Common myeloid progenitor, CD34-positive (primary cell): Measurements from ENCODE around the gene ENPP6.

Experiments
- CTCF ChIA-PET: fragments of 350-600 bp; sonication (Branson Sonifier 250); formaldehyde crosslinking; loops from one replicate; lab custom pipeline; 2021; ENCODE audit warnings: antibody characterized with exemption; lab: Charles Lee
- POLR2A ChIA-PET: fragments of 350-600 bp; sonication (Branson Sonifier 250); formaldehyde crosslinking; loops from one replicate; lab custom pipeline; 2021; ENCODE audit warnings: antibody characterized with exemption; lab: Charles Lee
- DNase-seq, 3 donors: peaks; one replicate each; pipeline versions ENCODE4 v3.0.0 to v3.0.0-alpha.2; 2013
- H3K27ac ChIP-seq, 2 experiments: 1 replicate in 1 of 2; 2 replicates in 1 of 2; pipeline ENCODE4 v1.7.0; 2013; ENCODE audit warnings: inconsistent platforms in 2 of 2, low read length in 2 of 2, mild to moderate bottlenecking in 2 of 2, low read depth in 1 of 2, moderate library complexity in 1 of 2; ENCODE audit not compliant: severe bottlenecking in 2 of 2, insufficient read depth in 1 of 2, poor library complexity in 1 of 2
- H3K27me3 ChIP-seq, 5 experiments: replicated peaks in 2 of 5; 1 replicate in 3 of 5; 2 replicates in 2 of 5; pipeline versions ENCODE4 v1.6.1 to v1.7.0; 2013; ENCODE audit warnings: low read length in 4 of 5, mild to moderate bottlenecking in 2 of 5, moderate library complexity in 2 of 5, inconsistent platforms in 1 of 5; ENCODE audit not compliant: insufficient read depth in 5 of 5, control insufficient read depth in 4 of 5
- H3K36me3 ChIP-seq, 4 experiments: 1 replicate in 2 of 4; 2 replicates in 2 of 4; pipeline versions ENCODE4 v1.6.1 to v1.7.0; 2013; ENCODE audit warnings: low read length in 3 of 4, control low read depth in 1 of 4, mild to moderate bottlenecking in 1 of 4; ENCODE audit not compliant: control insufficient read depth in 4 of 4, insufficient read depth in 4 of 4
- H3K4me1 ChIP-seq, 4 experiments: 1 replicate in 3 of 4; 2 replicates in 1 of 4; pipeline versions ENCODE4 v1.6.1 to v1.7.1; 2013; ENCODE audit warnings: low read length in 3 of 4, mild to moderate bottlenecking in 3 of 4, control low read depth in 1 of 4, inconsistent platforms in 1 of 4, moderate library complexity in 1 of 4; ENCODE audit not compliant: control insufficient read depth in 4 of 4, insufficient read depth in 4 of 4; ENCODE audit errors: control extremely low read depth in 1 of 4
- H3K4me3 ChIP-seq, 7 experiments: 1 replicate in 4 of 7; 2 replicates in 3 of 7; pipeline versions ENCODE4 v1.5.1 to v1.7.0; 2013; ENCODE audit warnings: mild to moderate bottlenecking in 7 of 7, low read length in 6 of 7, moderate library complexity in 6 of 7, inconsistent platforms in 2 of 7, low read depth in 2 of 7, control low read depth in 1 of 7; ENCODE audit not compliant: insufficient read depth in 4 of 7, control insufficient read depth in 1 of 7; ENCODE audit errors: extremely low read depth in 1 of 7
- H3K9me3 ChIP-seq, 5 experiments: 1 replicate in 4 of 5; 2 replicates in 1 of 5; pipeline versions ENCODE4 v1.6.1 to v1.7.1; 2013; ENCODE audit warnings: low read length in 4 of 5, mild to moderate bottlenecking in 2 of 5, inconsistent platforms in 1 of 5, low read depth in 1 of 5, moderate library complexity in 1 of 5; ENCODE audit not compliant: control insufficient read depth in 4 of 5, insufficient read depth in 2 of 5; ENCODE audit errors: control extremely low read depth in 1 of 5
- WGBS: methylation state at CpG from one replicate; pipeline ENCODE4 v1.1.5; 2013; ENCODE audit not compliant: insufficient coverage; 5-methylcytosine and 5-hydroxymethylcytosine counted together

ENPP6 gene

DNA sequence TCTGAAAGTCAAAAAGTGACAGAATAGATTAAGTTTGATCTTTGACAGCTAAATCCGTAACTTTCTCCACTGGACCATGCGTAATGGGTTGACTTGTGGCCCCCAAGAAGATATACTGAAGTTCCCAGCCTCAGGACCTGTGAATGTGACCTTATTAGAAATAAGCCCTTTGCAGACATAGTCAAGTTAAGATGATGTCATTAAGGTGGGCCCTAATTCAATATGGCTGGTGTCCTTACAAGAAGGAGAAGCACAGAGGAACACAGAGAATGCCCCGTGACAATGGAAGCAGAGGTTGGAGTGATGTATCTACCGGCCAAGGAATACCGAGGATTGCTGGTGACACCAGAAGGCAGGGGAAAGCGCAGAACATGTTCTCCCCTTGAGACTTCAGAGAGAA, 14.4 kb downstream of the ENPP6 start:
- peaks cover 0 to 3% (median 1%) of the 10 kb centered on the region in 5 experiments for H3K27me3 ChIP-seq
- ChIA-PET CTCF (interaction anchor here (1.1 kb wide), 1 partner anchor 10 kb away, joined by 3 read pairs; no protein-coding TSS in a partner anchor), POLR2A (no interaction called here)
- H3K36me3 ChIP-seq: no peaks in the 10 kb centered on the region
- no peak overlapping the region for H3K27ac ChIP-seq
- H3K4me3 ChIP-seq: no peak overlapping the region
- DNase-seq: no peak
- 97% methylated on average over 6 of the region's 6 CpGs for WGBS
- H3K9me3 ChIP-seq: peaks cover 0 to 3% (median 2%) of the 10 kb centered on the region in 5 experiments
- H3K4me1 ChIP-seq: no peaks in the 10 kb centered on the region

DNA sequence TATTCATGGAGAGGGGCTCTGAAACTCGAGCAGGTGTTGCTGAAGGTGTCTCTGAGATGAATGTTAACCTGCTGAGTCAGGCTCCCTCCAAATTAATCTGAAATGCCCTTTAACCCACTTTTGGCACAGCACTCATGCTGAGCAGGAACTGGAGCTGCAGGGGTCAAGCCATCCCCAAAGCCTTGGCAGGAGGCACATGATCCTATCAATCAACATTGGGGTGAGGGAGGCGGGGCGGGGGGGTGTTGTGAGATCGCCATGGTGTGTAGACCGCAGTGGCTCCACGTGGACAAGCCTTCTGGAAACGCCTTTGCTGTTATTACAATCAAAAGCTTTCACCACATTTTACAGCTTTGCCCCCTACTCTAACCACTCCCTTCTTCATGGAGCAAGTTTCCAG, 16.5 kb downstream of the ENPP6 start:
- POLR2A ChIA-PET: no interaction called here
- H3K4me1 ChIP-seq: no peaks in the 10 kb centered on the region

DNA sequence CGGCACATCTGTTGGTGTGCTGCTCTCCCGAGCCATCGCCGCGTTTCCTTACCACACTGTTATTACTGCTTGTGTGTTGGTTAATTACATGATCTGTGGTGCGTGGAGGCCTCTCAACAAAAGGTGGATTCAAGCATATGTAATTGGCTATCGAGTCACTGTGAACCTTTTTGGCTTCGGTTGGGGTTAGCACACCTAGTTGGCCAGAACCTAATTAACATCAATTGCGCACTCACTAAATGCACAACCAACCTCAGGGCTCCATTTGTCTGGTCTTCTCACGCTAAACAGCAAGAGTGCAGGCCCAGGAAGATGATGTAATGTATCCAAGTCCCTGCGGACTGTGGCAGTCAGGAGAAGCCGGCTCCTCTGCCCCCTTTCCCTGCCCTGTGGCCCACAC, 17.4 kb downstream of the ENPP6 start:
- Histone ChIP-seq H3K9me3 (peaks cover 0 to 3% (median 2%) of the 10 kb centered on the region in 5 experiments), H3K27ac (no peak overlapping the region), H3K36me3 (no peaks in the 10 kb centered on the region), H3K4me3 (no peak overlapping the region), H3K27me3 (peaks cover 0 to 2% (median 1%) of the 10 kb centered on the region in 5 experiments), H3K4me1 (no peaks in the 10 kb centered on the region)
- POLR2A ChIA-PET: no interaction called here
- CTCF ChIA-PET: no interaction called here
- no peak for DNase-seq
- WGBS: 86% methylated on average over 12 of the region's 12 CpGs

More for the DNA sequence above, 16.5 kb downstream of the ENPP6 start:
- H3K4me3 ChIP-seq: no peak overlapping the region
- CTCF ChIA-PET: interaction anchor here (1.4 kb wide), 1 partner anchor 11 kb away, joined by 3 read pairs; no protein-coding TSS in a partner anchor
- peaks cover 0 to 3% (median 2%) of the 10 kb centered on the region in 5 experiments for H3K9me3 ChIP-seq
- no peak for DNase-seq
- WGBS: 81% methylated on average over 4 of the region's 7 CpGs
- H3K27me3 ChIP-seq: peaks cover 0 to 3% (median 1%) of the 10 kb centered on the region in 5 experiments
- no peaks in the 10 kb centered on the region for H3K36me3 ChIP-seq
- H3K27ac ChIP-seq: no peak overlapping the region

DNA sequence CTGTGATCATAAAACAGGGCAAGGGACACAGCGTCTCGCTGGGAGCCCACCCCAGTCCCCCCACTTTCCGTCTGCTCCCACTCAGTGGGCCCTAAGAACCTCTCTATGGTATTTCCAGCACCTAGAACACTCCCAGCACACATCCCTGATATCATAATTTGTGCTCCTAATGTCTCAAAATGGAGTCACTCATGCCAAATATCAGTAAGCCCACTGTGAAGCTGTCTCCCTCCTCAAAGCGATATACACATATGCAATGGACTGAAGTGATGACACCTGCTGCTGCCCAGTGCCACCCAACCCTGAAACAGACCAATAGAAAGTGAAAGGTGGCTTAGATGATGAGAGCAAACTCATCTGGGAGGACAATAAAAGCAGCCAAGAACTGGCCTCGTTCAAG, 17.9 kb downstream of the ENPP6 start:
- Histone ChIP-seq H3K27me3 (peaks cover 0 to 2% (median 0%) of the 10 kb centered on the region in 5 experiments), H3K36me3 (no peaks in the 10 kb centered on the region), H3K4me3 (no peak overlapping the region), H3K27ac (no peak overlapping the region), H3K9me3 (peaks cover 0 to 3% (median 2%) of the 10 kb centered on the region in 5 experiments), H3K4me1 (no peaks in the 10 kb centered on the region)
- ChIA-PET CTCF (no interaction called here), POLR2A (no interaction called here)
- WGBS: 94% methylated on average over 5 of the region's 5 CpGs
- DNase-seq: no peak

DNA sequence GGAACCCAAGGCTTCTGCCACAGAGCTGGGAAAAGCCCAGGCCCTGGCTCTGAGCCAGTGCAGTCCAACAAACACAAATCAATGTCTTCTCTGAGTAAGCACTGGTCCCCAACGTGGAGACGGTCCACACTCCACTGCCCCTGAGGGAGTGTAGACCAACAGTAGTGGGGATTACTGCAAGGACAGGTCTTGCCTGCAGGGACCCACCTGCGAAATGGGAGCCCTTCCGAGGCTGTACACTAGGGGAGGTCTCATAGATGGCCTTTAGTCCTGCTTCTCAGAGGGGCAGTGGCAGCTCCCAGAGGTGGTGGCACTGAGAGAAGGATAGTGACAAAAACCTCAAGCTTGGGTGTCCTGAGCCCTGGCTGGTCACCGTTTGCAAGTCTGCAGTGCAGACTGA, 19.5 kb downstream of the ENPP6 start:
- WGBS: 92% methylated on average over 4 of the region's 5 CpGs
- Histone ChIP-seq H3K27me3 (peaks cover 0 to 2% (median 0%) of the 10 kb centered on the region in 5 experiments), H3K4me3 (no peak overlapping the region), H3K36me3 (no peaks in the 10 kb centered on the region), H3K27ac (no peak overlapping the region), H3K4me1 (no peaks in the 10 kb centered on the region), H3K9me3 (peaks cover 0 to 3% (median 2%) of the 10 kb centered on the region in 5 experiments)
- CTCF ChIA-PET: no interaction called here
- DNase-seq: no peak
- POLR2A ChIA-PET: no interaction called here

DNA sequence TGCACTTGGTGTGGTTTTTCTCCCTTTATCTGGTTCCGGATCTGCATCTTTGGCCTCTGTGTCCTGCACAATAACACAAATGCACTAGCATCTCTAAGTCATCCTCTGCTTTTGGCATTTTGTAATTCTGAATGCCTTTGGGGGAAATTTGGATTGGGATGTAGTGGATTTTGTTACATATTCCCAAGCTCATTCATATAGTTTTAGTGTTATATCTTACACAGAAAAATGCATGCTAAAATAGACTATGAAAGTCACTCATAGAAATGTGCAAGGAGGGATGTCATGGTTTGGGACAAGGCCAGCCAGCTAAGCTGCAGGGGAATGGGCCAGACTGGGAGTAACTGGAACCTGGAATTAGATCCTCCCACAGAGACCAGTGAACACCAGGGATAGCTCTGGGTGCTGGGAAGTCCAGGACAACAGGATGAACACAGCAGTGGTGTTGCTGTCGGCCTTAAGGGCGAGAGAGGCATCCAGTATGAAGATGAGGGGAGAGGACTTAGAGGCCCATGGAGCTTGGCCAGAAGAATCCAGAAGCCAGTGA, 20.1 kb downstream of the ENPP6 start:
- ChIA-PET CTCF (interaction anchor here (1.8 kb wide), 1 partner anchor 26 kb away, joined by 5 read pairs; no protein-coding TSS in a partner anchor), POLR2A (interaction anchor here (0.5 kb wide), 1 partner anchor 300 kb away, joined by 4 read pairs; no protein-coding TSS in a partner anchor)
- H3K27ac ChIP-seq: no peak overlapping the region
- no peaks in the 10 kb centered on the region for H3K36me3 ChIP-seq
- no peak overlapping the region for H3K4me3 ChIP-seq
- DNase-seq: no peak
- 100% methylated on average over 2 of the region's 3 CpGs for WGBS
- no peaks in the 10 kb centered on the region for H3K4me1 ChIP-seq
- H3K9me3 ChIP-seq: peaks cover 0 to 3% (median 2%) of the 10 kb centered on the region in 5 experiments
- peaks cover 0 to 1% (median 0%) of the 10 kb centered on the region in 5 experiments for H3K27me3 ChIP-seq

DNA sequence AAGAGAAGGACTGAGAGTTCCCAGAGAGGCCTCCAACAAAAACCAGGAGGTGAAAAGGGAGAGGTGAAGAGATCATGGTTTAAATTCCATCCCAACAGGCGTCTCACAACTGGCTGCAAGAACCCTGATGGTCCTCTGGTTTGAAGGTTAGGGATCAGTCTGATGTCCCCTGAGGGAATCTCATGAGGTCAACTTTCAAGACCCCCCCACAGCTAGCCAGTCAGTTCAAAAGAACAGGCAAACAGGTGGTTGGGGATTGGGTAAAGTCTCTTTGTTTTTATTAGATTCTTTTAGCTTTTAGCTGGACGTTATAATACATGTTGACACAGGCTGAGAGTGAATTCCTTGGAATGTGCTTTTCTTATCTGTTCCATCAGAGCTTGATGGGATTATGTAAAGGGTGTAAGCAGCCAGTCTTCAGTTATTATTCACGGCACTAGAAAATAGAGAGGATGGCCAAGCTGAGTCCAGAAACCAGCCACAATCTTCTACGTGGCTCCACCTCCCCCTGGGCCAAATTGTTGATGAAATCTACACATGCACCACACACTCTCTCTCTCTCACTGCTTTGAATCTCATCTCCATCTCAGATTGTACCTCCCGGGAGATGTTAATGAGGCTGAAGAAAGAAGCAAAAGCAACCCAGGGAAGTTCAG, 20.8 kb downstream of the ENPP6 start:
- H3K4me1 ChIP-seq: no peaks in the 10 kb centered on the region
- H3K27me3 ChIP-seq: no peaks in the 10 kb centered on the region
- WGBS: 90% methylated on average over 3 of the region's 5 CpGs
- ChIA-PET POLR2A (no interaction called here), CTCF (interaction anchor here (1.8 kb wide), 1 partner anchor 25 kb away, joined by 5 read pairs; no protein-coding TSS in a partner anchor)
- H3K4me3 ChIP-seq: no peak overlapping the region
- no peak overlapping the region for H3K27ac ChIP-seq
- no peaks in the 10 kb centered on the region for H3K36me3 ChIP-seq
- H3K9me3 ChIP-seq: peaks cover 0 to 3% (median 2%) of the 10 kb centered on the region in 5 experiments
- no peak for DNase-seq
